GM12801 (cell line): ENCODE measurements around the gene STARD9.

Source experiments
- TF ChIP-seq, protein P1 (sequence below): IDR thresholded peaks from one replicate; pipeline ENCODE4 v1.5.1; 2011; ENCODE audit warnings: control low read depth; ENCODE audit not compliant: insufficient read length; ENCODE audit errors: extremely low read depth

Gene STARD9

DNA sequence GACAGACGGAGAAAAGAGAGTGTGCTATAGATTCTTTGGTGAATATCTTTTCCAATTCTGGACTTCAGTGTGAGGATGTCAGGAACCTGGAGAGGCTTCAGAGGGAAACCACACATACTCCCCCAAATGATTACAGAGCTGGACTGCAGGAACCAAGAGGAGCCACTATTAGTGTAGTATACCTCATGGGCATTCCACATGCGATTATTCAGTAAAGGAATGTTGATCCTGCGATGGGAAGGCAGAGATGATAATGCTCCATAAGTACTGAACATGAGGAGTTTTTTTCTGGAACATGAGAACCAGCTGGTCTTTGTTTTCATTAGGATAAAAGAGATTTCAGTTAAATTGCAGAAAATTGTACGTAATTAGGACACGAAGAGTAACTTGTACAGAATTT lies 18.7 kb downstream of the STARD9 start:
- TF ChIP-seq, protein P1, sequence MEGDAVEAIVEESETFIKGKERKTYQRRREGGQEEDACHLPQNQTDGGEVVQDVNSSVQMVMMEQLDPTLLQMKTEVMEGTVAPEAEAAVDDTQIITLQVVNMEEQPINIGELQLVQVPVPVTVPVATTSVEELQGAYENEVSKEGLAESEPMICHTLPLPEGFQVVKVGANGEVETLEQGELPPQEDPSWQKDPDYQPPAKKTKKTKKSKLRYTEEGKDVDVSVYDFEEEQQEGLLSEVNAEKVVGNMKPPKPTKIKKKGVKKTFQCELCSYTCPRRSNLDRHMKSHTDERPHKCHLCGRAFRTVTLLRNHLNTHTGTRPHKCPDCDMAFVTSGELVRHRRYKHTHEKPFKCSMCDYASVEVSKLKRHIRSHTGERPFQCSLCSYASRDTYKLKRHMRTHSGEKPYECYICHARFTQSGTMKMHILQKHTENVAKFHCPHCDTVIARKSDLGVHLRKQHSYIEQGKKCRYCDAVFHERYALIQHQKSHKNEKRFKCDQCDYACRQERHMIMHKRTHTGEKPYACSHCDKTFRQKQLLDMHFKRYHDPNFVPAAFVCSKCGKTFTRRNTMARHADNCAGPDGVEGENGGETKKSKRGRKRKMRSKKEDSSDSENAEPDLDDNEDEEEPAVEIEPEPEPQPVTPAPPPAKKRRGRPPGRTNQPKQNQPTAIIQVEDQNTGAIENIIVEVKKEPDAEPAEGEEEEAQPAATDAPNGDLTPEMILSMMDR, result no peak

DNA sequence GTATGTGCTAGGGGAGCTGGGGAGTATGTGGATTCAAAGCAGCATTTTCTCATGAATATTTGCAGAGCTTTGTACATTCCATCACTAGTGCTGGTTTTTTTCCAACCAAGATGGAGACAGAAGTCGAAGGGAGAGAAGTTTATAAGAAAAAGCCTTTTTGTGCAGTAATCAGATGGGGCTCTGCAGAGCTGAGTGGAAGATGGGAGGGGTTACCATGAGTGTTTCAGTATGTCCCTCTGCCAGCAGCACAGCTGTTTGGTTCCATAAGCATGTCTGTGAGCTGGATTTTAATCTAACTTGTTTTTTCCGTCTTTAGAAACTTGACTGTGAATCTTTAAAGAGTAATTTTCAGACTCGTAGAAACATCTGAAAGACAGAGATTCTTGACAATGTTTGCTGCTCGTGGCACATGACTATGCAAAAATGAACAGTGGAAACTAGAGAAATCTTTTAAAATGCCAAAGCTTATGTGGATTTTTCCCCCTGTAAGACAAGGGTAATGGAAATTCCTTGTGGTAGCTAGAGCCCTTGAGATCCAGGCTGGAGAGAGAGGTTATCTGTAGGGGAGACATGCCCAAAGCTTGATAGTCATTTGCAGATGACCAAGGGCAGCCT lies 20.3 kb downstream of the STARD9 start:
- TF ChIP-seq, protein P1, result no peak

DNA sequence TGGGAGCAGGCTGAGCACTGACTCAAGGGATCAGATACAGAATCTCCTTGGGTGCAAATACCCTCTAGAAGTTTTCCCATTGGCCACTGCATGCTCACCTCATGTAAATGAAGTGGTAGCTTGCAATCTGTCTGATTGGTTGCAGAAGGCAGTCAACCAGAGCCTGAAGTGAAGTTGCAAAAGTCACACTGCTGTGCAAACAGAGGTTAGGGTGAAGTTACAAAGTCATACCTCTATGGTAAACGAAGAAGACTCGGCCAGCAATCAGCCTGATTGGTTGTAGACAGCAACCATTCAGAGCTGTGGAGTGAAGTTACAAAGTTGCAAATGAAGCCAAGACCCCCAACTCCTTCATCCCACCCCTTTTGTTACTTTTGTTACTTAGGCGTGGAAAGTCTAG lies 27.1 kb downstream of the STARD9 start:
- TF ChIP-seq, protein P1, result no peak

GRCh38 chr15:42603978-42604377 lies 28.6 kb downstream of the STARD9 start:
- TF ChIP-seq, protein P1, result no peak

GRCh38 chr15:42604894-42605744 lies 29.7 kb downstream of the STARD9 start:
- TF ChIP-seq, protein P1, result no peak

- TF ChIP-seq, protein P1, result no peak
Observed at GRCh38 chr15:42605796-42606195, 30.4 kb downstream of the STARD9 start.

- TF ChIP-seq, protein P1, result no peak
Observed at GRCh38 chr15:42608110-42608531, 32.7 kb downstream of the STARD9 start.
